Left lobe of liver (tissue), 2 donors: ENCODE results near the gene FTCD. TPM values are rescaled to one million over a fixed set of nuclear protein-coding genes. Genes with fewer than 3 reads are reported as not detected.
"Not testable (repeated sequence)": the region's sequence is repeated elsewhere in the genome, so short reads cannot be mapped to it uniquely, and the experiment has no call there.

Experiments
- ATAC-seq: fragments of 200-7000 bp; cut with Tn5 transposase; one replicate; pipeline ENCODE4 v1.9.1; 2020; ENCODE audit warnings: mild to moderate bottlenecking, moderate library complexity
- DNase-seq: peaks from one replicate; pipeline ENCODE4 v3.0.0-alpha.2; 2020; ENCODE audit warnings: low spot score
- total RNA-seq: library from RNA; stranded (reverse); gene quantifications from one replicate; pipeline ENCODE4 v1.2.1, GENCODE V29; 2021
- donor health status: DM: no; HTN: no; CAD: no; lungs with moderate emphysema.
- donor health status: DM: no; HTN: yes; CAD: no.

The FTCD gene
- total RNA-seq, 1 donor from 2014 or later: 668 TPM

DNA sequence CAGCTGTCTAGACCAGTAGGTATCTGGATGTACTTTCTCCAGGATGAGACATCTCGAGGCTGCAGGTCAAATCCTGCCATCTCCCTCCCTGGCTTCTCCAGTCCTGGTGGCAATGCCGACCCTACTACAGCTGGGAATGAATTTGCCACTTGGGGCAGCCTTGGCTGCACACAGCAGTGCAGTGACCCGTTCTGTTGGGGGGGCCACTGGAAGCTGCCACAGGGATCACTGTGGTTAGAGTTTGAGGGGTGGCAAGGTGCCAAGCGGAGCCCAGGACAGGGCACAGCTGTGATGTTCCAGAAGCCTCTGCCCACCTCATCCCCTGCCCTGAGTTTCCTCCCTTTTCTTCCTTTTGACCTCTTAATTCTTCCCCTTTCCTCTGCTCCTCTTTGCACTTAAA, 40.4 kb downstream of the FTCD start:
- ATAC-seq (no peak), DNase-seq (peak; percentile 47)

DNA sequence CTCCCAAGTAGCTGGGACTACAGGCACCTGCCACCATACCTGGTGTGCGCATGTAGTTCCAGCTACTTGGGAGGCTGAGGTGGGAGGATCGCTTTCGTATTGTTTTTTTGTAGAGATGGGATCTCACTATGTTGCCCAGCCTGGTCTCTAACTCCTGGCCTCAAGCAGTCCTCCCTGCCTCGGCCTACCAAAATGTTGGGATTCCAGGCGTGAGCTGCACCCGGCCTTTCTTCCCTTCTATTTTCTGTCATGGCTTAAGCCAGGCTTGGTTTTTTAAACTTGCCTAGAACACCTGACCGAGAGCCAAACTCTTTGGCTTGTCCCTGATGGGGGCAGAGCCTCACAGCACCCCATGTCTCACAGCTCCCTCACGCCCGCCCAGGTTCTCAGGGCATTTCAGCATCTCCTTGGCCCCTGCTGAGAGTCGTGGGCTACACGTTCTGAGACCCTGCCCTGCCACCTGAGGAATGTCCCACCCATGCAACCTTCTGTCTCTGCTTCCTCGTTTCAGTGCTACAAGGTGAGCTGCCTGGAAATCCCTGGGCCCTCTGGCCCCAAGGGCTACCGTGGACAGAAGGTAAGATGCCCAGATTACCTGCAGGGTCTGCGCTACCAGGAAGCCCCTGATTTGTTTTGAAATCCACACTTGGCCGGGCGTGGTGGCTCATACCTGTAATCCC, 41.7 kb downstream of the FTCD start:
- no peak for ATAC-seq
- DNase-seq: peak; percentile 38

- ATAC-seq: no peak
- DNase-seq: peak; percentile 41
Observed at GRCh38 chr21:46112725-46113215, 42.6 kb downstream of the FTCD start.

DNA sequence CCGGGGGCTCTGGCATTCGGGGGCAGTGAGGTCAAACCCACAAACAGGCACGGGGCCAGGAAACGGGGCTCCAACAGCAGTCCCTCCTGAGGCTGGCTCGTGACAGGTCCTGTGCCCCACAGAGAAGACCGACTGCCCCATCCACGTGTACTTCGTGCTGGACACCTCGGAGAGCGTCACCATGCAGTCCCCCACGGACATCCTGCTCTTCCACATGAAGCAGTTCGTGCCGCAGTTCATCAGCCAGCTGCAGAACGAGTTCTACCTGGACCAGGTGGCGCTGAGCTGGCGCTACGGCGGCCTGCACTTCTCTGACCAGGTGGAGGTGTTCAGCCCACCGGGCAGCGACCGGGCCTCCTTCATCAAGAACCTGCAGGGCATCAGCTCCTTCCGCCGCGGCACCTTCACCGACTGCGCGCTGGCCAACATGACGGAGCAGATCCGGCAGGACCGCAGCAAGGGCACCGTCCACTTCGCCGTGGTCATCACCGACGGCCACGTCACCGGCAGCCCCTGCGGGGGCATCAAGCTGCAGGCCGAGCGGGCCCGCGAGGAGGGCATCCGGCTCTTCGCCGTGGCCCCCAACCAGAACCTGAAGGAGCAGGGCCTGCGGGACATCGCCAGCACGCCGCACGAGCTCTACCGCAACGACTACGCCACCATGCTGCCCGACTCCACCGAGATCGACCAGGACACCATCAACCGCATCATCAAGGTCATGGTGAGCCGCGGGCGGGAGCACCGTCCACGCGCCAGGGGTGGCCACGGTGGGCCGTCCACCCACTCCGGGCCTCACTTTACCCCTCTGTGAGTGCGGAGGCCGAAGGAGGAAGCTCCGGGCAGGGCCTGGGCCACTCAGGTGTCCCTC, 43.3 kb downstream of the FTCD start:
- ATAC-seq: peak; percentile 4
- peak; percentile 47 for DNase-seq

- ATAC-seq (no peak), DNase-seq (peak; percentile 38)
Observed at GRCh38 chr21:46111193-46111571, 44.2 kb downstream of the FTCD start.

DNA sequence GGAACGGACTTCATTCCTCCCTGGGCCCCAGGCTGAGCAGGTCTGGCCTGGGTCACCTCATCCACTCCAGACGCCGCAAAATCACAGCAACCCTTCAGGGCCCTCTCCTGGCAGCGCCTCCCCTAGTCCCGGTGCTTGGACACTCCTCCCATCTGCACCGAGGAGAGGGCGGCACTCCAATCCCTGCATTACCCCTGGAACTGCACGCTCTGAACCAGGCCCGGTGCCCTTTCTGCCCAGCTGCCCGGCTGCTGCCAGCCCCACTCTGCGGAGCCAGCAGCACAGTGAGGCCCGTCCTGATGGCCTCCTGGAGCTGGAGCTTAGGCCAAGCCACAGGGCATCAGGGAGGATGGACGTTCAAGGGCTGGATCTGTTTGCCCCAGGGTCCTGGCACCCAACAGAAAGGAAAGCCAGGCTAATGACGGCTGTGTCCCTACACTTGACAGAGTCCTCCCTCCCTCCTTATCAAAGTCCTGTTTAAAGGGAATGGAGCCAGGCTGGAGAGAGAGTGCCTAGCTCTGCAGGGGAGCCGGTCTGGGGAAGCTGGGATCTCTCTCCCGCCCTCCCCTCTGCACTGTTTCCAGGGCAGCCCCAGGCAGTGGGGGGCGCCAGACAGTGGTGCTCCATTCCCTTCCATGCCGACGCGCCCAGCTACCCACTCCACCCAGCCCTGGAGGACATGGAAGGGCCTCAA, 44.7 kb downstream of the FTCD start:
- DNase-seq: peak; percentile 42
- ATAC-seq: peak; percentile 27

DNA sequence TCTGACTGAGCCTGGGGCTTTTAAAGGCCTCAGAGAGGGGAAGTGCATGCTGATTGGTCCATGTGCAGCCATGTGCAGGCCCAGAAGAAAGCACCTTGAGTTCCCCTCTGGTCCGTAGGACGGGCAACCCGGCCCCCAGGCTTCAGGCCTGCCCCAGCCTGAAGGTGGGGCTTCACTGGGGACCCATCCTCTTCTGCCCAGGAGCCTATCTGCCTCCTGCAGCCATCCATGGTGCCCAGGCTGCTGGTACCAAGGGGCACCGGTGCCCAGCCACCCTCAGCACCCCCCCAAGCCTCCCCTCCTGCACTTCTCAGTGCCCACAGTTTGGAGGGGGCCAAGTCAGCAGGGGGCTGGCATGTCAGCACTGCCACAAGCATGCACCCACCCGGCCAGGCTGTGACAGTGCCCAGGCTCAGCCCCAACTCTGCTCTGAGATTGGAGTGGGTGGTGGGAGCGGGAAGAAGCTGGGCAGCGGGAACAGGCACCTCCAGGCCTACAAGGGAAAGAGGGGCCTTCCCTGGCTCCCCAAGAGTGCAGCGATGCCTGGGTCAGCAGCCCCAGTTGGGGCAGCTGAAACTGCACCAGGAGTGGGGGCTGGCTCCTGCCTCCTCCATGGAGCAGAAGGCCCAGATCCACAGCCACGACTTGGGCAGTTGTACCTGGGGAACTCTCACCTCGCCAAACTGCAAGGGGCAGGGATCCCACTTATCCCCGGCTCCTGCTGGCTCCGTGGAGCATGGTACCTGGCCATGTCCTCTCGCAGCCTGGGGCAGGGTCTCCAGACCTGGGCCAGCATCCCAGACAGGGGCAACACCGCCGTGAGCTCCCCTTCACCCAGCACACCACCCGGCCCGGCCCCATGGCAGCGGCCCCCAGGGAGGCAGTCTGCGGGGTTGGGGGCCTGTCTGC, 45.8 kb downstream of the FTCD start:
- DNase-seq (peak; percentile 43), ATAC-seq (peak; percentile 4)

DNA sequence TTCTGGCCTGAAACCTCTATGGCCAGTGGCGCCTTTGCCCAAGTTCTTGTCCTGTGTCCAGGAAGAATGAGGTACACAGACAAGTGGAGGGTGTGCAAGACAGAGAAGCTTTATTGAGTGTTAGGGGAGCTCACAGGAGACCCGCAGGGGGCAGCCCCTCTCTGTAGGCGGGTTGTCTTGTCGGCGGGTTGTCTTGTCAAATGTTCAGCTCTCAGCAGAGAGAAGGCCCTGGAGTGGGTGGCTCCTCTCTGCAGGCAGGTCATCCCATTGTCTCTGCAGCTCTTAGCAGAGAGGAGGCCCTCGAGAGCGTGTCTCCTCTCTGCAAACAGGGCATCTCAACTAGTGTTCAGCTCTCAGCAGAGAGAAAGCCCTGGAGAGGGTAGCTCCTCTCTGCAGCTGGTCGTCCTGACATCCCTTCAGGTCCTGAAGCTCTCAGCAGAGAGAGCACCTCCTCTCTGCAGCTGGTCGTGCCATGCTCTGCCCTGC, 46.5 kb downstream of the FTCD start:
- peak; percentile 28 for DNase-seq

GRCh38 chr21:46107376-46107775, 48.0 kb downstream of the FTCD start:
- not testable (repeated sequence) for ATAC-seq, DNase-seq

More for the DNA sequence above, 46.5 kb downstream of the FTCD start:
- ATAC-seq: no peak

- ATAC-seq (no peak), DNase-seq (no peak)
Observed at GRCh38 chr21:46104104-46104503, 51.3 kb downstream of the FTCD start.

GRCh38 chr21:46100906-46101305, 54.5 kb downstream of the FTCD start:
- ATAC-seq (no peak), DNase-seq (peak; percentile 10)

GRCh38 chr21:46100426-46100825, 55.0 kb downstream of the FTCD start:
- ATAC-seq: no peak

GRCh38 chr21:46100020-46100419, 55.4 kb downstream of the FTCD start:
- DNase-seq: peak; percentile 18
- no peak for ATAC-seq

More at GRCh38 chr21:46100426-46100825, 55.0 kb downstream of the FTCD start:
- peak; percentile 6 for DNase-seq

DNA sequence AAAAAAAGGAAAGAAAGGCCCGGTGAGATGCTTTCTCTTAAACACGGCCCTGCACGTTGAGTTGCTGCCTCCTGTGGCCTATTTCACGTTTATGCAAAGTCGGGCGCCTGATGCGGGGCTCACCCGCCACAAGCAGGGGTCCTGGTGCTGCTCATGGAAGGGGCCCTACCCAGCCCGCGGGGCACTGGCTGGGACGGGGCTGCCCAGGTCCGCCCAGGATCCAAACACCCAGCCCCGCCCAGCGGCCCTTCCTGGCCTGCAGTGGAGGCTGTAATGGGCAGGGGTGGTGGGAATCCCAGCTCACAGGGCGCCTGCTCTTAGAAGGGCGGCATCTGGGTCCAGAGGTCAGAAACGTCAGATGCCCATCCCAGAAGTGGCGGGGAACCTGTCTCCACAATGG, 55.9 kb downstream of the FTCD start:
- DNase-seq (peak; percentile 42), ATAC-seq (no peak)

- DNase-seq (peak; percentile 41), ATAC-seq (peak; percentile 26)
Observed at GRCh38 chr21:46098303-46099141, 56.9 kb downstream of the FTCD start.

- DNase-seq (peak; percentile 45), ATAC-seq (peak; percentile 73)
Observed at GRCh38 chr21:46097336-46098293, 57.8 kb downstream of the FTCD start, which contains the start of gene COL6A2. Gene COL6A2 (plus strand): TSS chr21:46098112.

- ATAC-seq: no peak
- peak; percentile 37 for DNase-seq
Observed at GRCh38 chr21:46096596-46097335, 58.6 kb downstream of the FTCD start.
